GM19468 (cell line): ENCODE measurements around the gene C5AR1.
A peak's percentile ranks its signal among the peaks of the same experiment; 100 is the strongest.
"Not testable (repeated sequence)": the region's sequence is repeated elsewhere in the genome, so short reads cannot be mapped to it uniquely, and the experiment has no call there.

Experiments used
- ATAC-seq: cut with Tn5 transposase; IDR thresholded peaks from one replicate; pipeline ENCODE4 v1.9.1; 2021; ENCODE audit warnings: mild to moderate bottlenecking, moderate library complexity, moderate number of reproducible peaks; ENCODE audit not compliant: unreplicated experiment; ENCODE audit errors: extremely low read depth

Gene C5AR1

GRCh38 chr19:47309608-47310007 is at the start of gene C5AR1:
Gene C5AR1 (plus strand): TSS chr19:47309861. CDS start chr19:47309896, 35 bp downstream.
- ATAC-seq, result no peak

DNA sequence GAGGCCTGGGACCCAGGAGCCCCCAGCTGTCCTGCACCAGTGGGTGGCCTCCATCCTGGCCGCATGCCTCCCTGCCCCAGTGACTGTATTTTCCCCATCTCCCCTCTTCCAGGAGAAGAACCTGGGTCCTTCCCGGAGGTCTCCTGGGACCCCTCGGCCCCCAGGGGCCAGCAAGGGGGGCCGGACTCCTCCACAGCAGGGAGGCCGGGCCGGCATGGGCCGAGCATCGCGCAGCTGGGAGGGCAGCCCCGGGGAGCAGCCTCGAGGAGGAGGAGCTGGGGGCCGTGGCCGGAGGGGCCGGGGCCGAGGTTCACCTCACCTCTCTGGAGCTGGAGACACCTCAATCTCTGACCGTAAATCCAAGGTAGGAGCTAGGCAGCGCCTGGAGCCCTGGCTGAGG is 49.2 kb upstream of the C5AR1 start:
- no peak for ATAC-seq

DNA sequence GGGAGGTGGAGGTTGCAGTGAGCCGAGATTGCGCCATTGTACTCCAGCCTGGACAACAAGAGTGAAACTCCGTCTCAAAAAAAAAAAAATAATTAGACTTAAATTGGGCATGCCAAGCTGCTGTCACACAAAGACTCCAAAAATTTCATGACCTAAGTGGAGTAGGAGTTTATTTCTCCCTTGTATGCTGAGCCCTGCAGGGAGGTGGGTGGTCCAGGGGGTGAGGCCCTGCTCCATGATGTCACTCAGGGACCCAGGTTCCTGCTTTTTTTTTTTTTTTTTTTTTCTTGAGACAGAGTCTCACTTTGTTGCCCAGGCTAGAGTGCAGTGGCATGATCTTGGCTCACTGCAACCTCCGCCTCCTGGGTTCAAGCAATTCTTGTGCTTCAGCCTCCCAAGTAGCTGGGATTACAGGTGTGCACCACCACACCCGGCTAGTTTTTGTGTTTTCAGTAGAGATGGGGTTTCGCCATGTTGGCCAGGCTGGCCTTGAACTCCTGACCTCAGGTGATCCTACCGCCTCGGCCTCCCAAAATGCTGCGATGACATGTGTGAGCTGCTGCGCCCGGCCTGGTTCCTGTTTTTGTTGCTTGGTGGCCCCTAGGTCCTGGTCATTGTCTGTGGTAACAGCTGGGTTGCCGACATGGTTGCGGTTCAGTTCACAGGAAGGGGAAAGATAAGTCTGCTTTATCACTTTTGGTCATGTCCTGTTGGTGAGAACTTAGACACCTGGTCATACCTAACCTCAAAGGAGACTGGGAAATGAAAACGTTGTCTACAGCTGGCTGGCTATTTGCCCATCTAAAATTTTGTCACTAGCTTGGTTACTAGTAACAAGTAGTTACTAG is 47.5 kb upstream of the C5AR1 start:
- not testable (repeated sequence) for ATAC-seq

GRCh38 chr19:47264629-47265028 is 45.0 kb upstream of the C5AR1 start:
- no peak for ATAC-seq

GRCh38 chr19:47266401-47266941 is 43.2 kb upstream of the C5AR1 start:
- ATAC-seq, result no peak

- ATAC-seq, result no peak
Observed at GRCh38 chr19:47267350-47267759, 42.3 kb upstream of the C5AR1 start.

DNA sequence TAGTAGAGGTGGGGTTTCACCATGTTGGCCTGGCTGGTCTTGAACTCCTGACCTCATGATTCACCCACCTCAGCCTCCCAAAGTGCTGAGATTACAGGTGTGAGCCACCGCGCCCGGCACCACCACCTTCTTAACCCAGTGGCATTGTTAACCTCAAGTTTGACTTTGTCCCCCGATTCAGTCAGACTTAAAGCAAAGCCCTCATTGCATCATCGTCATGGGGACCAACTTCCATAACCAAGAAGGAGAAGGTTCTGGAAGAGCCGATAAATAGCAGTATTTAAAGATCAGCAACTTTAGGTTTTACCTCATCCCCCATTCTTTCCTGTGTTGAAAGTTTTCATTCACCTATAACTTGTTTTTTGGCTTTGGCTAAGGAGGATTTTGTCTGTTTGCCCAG is 41.6 kb upstream of the C5AR1 start:
- ATAC-seq, result no peak

DNA sequence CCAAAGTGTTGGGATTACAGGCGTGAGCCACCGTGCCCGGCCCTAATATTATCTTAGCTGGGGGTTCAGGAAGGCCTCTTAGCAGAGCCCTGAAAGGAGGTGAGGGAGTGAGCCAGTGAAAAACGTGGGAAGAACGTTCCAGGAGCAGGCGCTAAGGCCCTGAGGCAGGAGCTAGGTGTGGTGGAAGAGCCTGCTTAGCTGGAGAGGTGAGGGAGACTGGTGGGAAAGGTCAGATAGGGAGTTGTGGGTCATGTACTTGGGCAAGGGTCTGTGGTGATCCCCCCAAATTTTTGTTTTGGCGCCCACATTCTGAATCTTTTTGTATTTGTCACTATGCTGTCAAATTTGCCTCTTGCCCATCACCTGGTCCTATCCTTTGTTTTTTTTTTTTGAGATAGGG is 40.1 kb upstream of the C5AR1 start:
- no peak for ATAC-seq

- no peak for ATAC-seq
Observed at GRCh38 chr19:47270408-47270807, 39.3 kb upstream of the C5AR1 start.

GRCh38 chr19:47271949-47272348 is 37.7 kb upstream of the C5AR1 start:
- ATAC-seq, result no peak

GRCh38 chr19:47272448-47273312 is 37.0 kb upstream of the C5AR1 start:
- ATAC-seq, result no peak

DNA sequence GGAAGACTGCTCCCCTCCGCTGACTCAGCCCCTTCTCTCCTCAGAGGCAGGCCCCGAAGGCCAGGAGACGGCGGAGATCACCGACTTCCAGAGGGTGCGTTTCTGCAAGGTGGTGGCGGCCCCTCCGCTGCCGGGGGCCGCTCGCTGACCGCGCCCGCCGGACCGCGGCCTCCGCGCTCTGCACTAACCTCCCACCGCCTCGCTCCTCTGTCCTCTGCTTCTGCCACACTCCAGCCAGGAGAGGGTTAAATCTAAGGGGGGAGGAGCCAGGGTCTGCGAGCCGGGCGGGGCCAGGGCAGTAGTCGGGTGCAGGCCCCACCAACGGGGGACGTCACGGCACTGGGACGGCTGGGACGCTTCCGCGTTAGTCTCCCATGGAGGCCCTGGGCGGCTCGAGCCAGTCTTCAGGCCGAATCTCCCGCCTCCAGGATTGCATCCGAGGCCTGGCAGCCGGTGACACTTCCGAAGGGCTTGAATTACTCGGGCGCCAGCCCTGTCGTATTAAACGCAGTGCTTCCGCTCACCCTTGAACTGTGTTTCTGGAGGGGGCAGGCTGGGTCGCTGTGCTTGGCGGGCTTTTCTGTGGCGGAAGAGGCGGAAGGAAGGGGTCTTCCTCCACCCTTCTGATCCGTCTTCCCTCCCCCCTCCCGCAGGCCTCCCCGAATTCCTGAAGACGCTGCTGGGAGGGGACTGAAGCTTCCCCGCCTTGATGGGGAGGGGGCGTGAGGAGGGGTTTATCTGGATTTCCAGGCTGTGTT is 36.2 kb upstream of the C5AR1 start:
- ATAC-seq, result peak; percentile 11

DNA sequence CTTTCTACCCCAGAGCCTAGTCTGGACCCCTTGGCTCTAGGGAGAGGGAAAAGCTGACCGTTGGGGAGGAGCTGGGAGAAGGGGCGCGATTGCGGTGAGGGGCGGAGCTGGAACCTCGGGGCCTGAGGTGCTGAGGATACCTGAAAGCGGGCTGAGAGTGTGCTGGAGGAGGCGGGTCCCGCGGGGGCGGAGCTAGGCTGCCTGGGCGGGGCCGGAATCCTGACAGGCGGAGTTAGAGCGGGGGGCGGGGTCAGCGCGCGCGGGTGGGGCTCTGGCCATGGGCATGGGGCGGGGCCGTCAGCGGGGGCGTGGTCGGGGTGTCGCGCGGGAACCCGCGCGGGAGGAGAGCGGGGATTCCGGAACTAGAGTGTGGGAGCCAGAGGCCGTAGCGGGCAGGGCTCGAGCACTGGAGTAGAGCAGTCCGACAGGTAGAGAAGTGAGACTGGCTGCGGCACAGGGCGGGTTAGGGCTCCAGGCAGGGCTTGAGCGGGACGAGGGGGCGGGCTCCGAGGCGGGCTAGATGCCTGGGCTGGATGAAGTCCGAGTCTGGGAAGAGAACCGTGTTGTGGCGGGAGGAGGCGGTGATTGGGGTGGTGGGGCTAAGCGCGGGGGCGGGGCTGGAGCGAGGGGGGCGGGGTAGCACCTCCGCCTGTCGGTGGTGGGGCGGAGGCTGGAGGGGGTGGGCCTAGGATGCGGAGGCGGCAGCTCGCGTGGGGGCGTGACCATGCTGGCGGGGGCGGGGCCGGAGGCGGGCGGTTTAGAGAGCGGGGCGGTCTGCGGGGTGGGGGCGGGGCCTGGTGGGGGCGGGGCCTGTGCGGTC is 35.4 kb upstream of the C5AR1 start, which contains the start of gene INAFM1:
Gene INAFM1, plus strand, starts transcription at position 815 of the 820 bp plus-strand sequence. CDS start 35 bp downstream, outside the sequence.
- no peak for ATAC-seq

DNA sequence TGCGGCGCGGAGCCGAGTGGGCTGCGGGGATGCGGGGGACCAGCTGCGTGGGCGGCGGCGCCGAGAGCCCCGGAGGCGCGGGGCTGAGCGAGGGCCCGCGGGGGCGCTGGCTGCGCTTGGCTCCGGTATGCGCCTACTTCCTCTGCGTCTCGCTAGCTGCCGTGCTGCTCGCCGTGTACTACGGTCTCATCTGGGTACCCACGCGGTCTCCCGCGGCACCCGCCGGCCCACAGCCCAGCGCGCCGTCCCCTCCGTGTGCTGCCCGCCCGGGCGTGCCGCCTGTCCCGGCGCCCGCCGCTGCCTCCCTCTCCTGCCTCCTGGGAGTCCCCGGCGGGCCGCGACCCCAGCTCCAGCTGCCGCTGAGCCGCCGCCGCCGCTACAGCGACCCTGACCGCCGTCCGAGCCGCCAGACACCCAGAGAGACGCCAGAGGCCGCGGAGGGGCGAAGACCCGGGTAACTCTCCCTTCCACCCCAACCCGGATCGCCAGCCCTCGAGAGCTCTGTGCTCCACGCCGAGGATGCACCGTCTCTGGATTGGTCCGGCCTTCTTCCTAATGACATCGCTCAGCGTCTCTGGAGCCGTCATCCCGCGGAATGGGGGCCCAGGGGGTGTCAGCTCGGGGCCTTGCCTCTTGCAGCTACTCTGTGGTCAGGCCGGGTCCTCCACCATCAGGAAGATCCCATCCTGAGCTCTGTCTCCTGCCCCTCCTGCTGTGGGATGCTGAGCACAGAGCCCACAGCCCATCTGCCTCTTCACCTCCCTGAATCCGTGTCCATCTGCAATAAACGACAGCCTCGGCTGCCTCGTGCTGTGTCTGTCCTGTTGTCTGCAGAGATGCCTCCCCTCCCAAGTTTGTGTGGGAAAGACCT is 34.5 kb upstream of the C5AR1 start:
- no peak for ATAC-seq

GRCh38 chr19:47275791-47276461 is 33.7 kb upstream of the C5AR1 start:
- no peak for ATAC-seq

GRCh38 chr19:47276513-47276912 is 33.1 kb upstream of the C5AR1 start:
- not testable (repeated sequence) for ATAC-seq

DNA sequence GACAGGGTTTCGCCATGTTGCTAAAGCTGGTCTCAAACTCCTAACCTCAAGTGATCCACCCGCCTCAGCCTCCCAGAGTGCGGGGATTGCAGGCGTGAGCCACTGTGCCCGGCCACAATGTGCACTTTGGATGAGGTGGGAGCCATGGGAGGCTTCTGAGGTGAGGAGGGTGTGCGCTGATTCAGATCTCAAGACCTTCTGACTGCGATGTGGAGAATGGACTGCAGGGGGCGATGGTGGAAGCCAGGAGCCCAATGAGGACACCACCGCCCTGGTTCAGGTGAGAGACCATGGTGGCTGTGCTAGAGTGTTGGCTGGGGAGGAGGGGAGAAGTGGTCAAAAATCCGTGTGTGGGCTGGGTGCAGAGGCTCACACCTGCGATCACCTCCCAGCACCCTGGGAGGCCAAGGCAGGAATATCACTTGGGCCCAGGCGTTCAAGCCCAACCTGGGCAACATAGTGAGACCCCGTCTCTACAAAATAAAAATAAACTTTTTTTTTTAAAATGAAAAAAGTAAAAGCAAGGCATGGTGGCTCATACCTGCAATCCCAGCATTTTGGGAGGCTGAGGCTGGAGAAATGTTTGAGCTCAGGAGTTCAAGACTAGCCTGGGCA is 29.4 kb upstream of the C5AR1 start:
- no peak for ATAC-seq
